Brain microvascular endothelial cell (primary cell): Measurements from ENCODE around the gene RAB18.
"Not testable (repeated sequence)": the region's sequence is repeated elsewhere in the genome, so short reads cannot be mapped to it uniquely, and the experiment has no call there.

Experiments
- DNase-seq: peaks from one replicate; pipeline ENCODE4 v3.0.0-alpha.2; 2020
- H3K27ac ChIP-seq: fragments of 250-450 bp; sonication (Bioruptor Pico); 2 replicates; pipeline ENCODE4 v1.5.1; 2020; ENCODE audit warnings: mild to moderate bottlenecking, moderate library complexity
- H3K27me3 ChIP-seq: fragments of 250-450 bp; sonication (Bioruptor Pico); replicated peaks from 2 replicates; pipeline ENCODE4 v1.5.1; 2020; ENCODE audit warnings: mild to moderate bottlenecking
- H3K36me3 ChIP-seq: fragments of 250-450 bp; sonication (Bioruptor Pico); replicated peaks from 2 replicates; pipeline ENCODE4 v1.5.1; 2020; ENCODE audit warnings: mild to moderate bottlenecking
- H3K4me3 ChIP-seq: 2 replicates; pipeline ENCODE4 v1.5.1; 2011; ENCODE audit warnings: low read depth, mild to moderate bottlenecking, control low read depth, low read length, moderate library complexity
- CTCF ChIP-seq: IDR thresholded peaks from 2 replicates; pipeline ENCODE4 v1.5.1; 2011; ENCODE audit warnings: low read depth, mild to moderate bottlenecking, moderate library complexity, low read length, control low read depth, inconsistent platforms; ENCODE audit errors: missing control alignments
- in situ Hi-C: cut with HindIII; loops from 2 replicates; pipeline ENCODE4 v1.10.0; 2017; ENCODE audit warnings: low sequenced_read_pairs, low pct_ligation_motif_present

The RAB18 gene

GRCh38 chr10:27463961-27464360 is 40.1 kb upstream of the RAB18 start:
- no peak for TF ChIP-seq CTCF
- Histone ChIP-seq H3K36me3 (no peaks in the 10 kb centered on the region), H3K4me3 (no peak overlapping the region), H3K27me3 (no peaks in the 10 kb centered on the region), H3K27ac (no peak overlapping the region)
- in situ Hi-C loops: no loop called here
- no peak for DNase-seq

DNA sequence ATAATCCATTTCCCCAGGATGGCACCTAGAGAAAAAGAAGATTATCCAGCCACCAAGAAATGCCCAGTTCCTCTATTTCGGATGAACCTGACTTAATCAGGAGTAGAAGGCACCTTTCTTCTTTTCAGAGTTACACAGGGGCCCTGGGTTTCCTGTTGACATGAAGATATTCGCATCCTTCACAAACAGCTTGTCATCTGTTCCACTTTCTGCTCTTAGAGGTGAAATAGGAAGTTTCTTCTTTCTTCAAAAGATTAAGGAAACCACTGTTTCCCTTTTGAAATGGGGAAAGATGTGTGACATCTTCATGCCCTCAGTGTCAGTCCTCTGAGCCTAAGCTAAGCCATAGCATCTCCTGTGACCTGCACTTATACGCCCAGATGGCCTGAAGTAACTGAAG is 39.1 kb upstream of the RAB18 start:
- DNase-seq: no peak
- Histone ChIP-seq H3K36me3 (no peaks in the 10 kb centered on the region), H3K27ac (no peak overlapping the region), H3K27me3 (no peaks in the 10 kb centered on the region), H3K4me3 (no peak overlapping the region)
- in situ Hi-C loops: no loop called here
- no peak for TF ChIP-seq CTCF

GRCh38 chr10:27465596-27465995 is 38.5 kb upstream of the RAB18 start:
- in situ Hi-C loops, H3K4me3 ChIP-seq, H3K27me3 ChIP-seq, DNase-seq, H3K27ac ChIP-seq, H3K36me3 ChIP-seq: not testable (repeated sequence)

DNA sequence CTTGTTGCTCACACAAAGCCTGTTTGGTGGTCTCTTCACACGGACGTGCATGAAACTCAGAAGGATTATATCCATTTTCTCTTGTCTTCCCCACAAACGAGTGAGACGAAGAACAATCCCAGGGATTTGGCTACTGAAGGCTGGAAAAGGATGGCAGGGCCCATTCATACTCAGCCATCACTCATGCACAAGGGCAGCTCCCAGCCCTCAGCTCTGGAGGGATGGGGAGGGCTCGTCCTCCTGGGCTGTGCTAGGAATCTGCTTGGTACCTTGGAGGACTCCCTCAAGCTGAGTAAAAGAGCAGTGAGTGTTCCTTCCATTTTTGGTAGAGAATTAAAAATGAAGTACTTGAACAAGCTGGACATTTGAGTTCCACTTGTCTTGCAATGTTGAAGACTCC is 33.2 kb upstream of the RAB18 start:
- Histone ChIP-seq H3K4me3 (no peak overlapping the region), H3K36me3 (no peaks in the 10 kb centered on the region), H3K27me3 (no peaks in the 10 kb centered on the region), H3K27ac (no peak overlapping the region)
- TF ChIP-seq CTCF: no peak
- no peak for DNase-seq
- in situ Hi-C loops: no loop called here

DNA sequence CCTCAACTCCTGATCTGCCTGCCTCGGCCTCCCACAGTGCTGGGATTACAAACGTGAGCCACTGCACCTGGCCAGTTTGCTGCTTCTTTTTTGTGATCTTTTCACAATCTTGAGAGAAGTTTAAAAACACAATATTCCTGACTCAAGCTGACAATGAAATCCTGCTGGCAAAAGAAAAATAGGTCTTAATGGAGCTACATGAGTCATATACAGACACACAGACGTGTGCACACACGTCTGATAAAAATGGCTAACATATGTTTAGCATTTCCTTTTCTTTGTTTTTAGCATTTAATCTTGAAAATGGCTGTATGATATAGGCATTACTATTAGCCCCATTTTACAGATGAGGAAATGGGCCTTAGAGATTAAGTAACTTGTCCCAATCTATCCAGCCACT is 29.4 kb upstream of the RAB18 start:
- no peaks in the 10 kb centered on the region for H3K27me3 ChIP-seq
- no peak for TF ChIP-seq CTCF
- no peak overlapping the region for H3K27ac ChIP-seq
- DNase-seq: no peak
- in situ Hi-C loops: no loop called here
- H3K36me3 ChIP-seq: no peaks in the 10 kb centered on the region
- no peak overlapping the region for H3K4me3 ChIP-seq

DNA sequence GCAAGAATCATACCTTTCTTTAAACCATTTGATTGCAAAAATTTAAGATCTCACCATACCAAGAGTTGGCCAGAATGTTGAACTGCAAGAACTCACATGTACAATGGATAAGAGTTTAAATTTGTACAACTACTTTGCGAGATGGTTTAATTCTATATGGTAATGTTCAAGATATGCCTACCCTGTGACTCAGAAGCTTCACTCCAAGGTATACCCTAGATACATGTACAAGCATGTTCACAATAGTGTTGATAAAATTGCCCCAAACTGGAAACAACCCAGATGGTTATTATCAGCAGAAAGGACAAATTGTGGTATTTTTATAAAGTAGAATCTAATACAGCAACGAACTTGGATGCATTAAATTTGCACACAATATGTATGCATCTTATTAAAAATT is 25.1 kb upstream of the RAB18 start:
- Histone ChIP-seq H3K27ac (no peak overlapping the region), H3K4me3 (no peak overlapping the region)

More for the DNA sequence above, 25.1 kb upstream of the RAB18 start:
- no peaks in the 10 kb centered on the region for H3K36me3 ChIP-seq
- no peak for TF ChIP-seq CTCF
- no peaks in the 10 kb centered on the region for H3K27me3 ChIP-seq
- in situ Hi-C loops: no loop called here
- no peak for DNase-seq
